Measurements from ENCODE around the gene MAGEB3. TPM values are rescaled to one million over a fixed set of nuclear protein-coding genes. Genes with fewer than 3 reads are reported as not detected.

Gene MAGEB3
- total RNA-seq, 1 experiment from 2014 or later = not detected

DNA sequence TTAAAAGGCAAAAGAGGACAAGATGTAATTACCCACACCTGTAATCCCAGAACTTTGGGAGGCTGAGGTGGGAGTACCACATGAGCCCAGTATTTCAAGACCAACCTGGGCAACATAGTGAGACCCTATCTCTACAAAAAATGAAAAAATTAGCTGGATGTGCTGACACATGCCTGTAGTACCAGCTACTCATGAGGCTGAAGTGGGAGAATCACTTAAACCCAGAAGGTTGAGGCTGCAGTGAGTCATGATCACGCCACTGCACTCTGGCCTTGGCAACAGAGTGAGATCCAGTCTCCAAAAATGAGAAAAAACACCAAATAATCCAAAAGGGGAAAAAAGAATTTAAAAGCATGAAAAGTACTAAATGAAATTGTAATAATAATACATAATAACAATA, 47.9 kb downstream of the MAGEB3 start:
- Histone ChIP-seq H2BK20ac (ENCODE audit: low read depth, low read length, poor library complexity, severe bottlenecking) (no peak overlapping the region), H3K27ac (ENCODE audit: insufficient read length, low read depth, low read length) (no peak overlapping the region), H2BK12ac (ENCODE audit: insufficient read length, low read depth, low read length) (no peak overlapping the region), H2BK15ac (ENCODE audit: low read depth, low read length) (no peak overlapping the region), H3K9me3 (ENCODE audit: control insufficient read depth, low read depth, low read length) (no peaks in the 10 kb centered on the region), H3K56ac (ENCODE audit: insufficient read length, low read depth, low read length) (no peak overlapping the region), H4K20me1 (ENCODE audit: control insufficient read depth, insufficient read depth, insufficient read length) (no peaks in the 10 kb centered on the region), H2BK5ac (ENCODE audit: insufficient read length, low read length) (no peak overlapping the region), H2BK120ac (ENCODE audit: low read depth, low read length, poor library complexity, severe bottlenecking) (no peak overlapping the region), H4K5ac (ENCODE audit: insufficient read length, low read depth, low read length) (no peak overlapping the region), H3K9ac (ENCODE audit: extremely low read depth, insufficient read length, low read length) (no peak overlapping the region), H4K91ac (ENCODE audit: insufficient read length, low read depth, low read length) (no peak overlapping the region), H3K27me3 (ENCODE audit: insufficient read depth, low read length) (no peaks in the 10 kb centered on the region), H3T11ph (ENCODE audit: low read length) (no peak overlapping the region), H3K23me2 (ENCODE audit: insufficient read length, low read depth, low read length, poor library complexity, severe bottlenecking) (no peaks in the 10 kb centered on the region), H3K14ac (ENCODE audit: insufficient read depth, low read length) (no peak overlapping the region), H4K8ac (replicated peaks; ENCODE audit: insufficient read length, low read depth, low read length) (no peak overlapping the region), H3K4me2 (ENCODE audit: insufficient read depth, insufficient read length, low read length) (no peak overlapping the region), H3K23ac (ENCODE audit: insufficient read length, low read depth, low read length) (no peak overlapping the region), H2AK5ac (ENCODE audit: insufficient read length, low read length) (no peak overlapping the region), H3K79me1 (ENCODE audit: insufficient read depth, low read depth, low read length, poor library complexity, severe bottlenecking) (no peaks in the 10 kb centered on the region), H2AFZ (ENCODE audit: low read length) (no peak overlapping the region), H3K4me1 (ENCODE audit: insufficient read depth, low read length) (no peaks in the 10 kb centered on the region), H3K79me2 (ENCODE audit: insufficient read depth, low read length) (no peaks in the 10 kb centered on the region), H3K4ac (ENCODE audit: low read depth, low read length) (no peak overlapping the region), H3K18ac (ENCODE audit: insufficient read length, low read depth, low read length) (no peak overlapping the region)
- Mint-ChIP-seq H3K36me3 (ENCODE audit: insufficient read depth in 1 of 3, low read depth in 3 of 3) (no peaks in the 10 kb centered on the region; a peak in 1 of 7 replicates), H3K4me1 (peaks cover 3% of the 10 kb centered on the region in 2 experiments; a peak in 2 of 4 replicates), H3K27me3 (ENCODE audit: low read depth) (no peaks in the 10 kb centered on the region), H3K4me3 (no peak overlapping the region), H3K9me3 (peaks cover 4 to 44% of the 10 kb centered on the region in 2 experiments; a peak in 4 of 5 replicates), H3K27ac (no peak overlapping the region; a peak in 1 of 7 replicates)
- WGBS (ENCODE audit: extremely low coverage, insufficient read length, low lambda C conversion rate) = no CpG with 5 or more reads among the region's 1 CpG
- no peak for DNase-seq
- TF ChIP-seq, protein P1, sequence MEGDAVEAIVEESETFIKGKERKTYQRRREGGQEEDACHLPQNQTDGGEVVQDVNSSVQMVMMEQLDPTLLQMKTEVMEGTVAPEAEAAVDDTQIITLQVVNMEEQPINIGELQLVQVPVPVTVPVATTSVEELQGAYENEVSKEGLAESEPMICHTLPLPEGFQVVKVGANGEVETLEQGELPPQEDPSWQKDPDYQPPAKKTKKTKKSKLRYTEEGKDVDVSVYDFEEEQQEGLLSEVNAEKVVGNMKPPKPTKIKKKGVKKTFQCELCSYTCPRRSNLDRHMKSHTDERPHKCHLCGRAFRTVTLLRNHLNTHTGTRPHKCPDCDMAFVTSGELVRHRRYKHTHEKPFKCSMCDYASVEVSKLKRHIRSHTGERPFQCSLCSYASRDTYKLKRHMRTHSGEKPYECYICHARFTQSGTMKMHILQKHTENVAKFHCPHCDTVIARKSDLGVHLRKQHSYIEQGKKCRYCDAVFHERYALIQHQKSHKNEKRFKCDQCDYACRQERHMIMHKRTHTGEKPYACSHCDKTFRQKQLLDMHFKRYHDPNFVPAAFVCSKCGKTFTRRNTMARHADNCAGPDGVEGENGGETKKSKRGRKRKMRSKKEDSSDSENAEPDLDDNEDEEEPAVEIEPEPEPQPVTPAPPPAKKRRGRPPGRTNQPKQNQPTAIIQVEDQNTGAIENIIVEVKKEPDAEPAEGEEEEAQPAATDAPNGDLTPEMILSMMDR (conservative IDR thresholded peaks at IDR 0.05) = no peak
